KMS-11 (cell line): ENCODE measurements around the gene PCDH7.

Experiments
- H2AFZ ChIP-seq: fragments of 200-600 bp; sonication (generic); 2 replicates; pipeline ENCODE4 v1.6.1; 2016; ENCODE audit warnings: antibody characterized with exemption, mixed run types, low read depth
- H3K27ac ChIP-seq: fragments of 200-600 bp; sonication (generic); 2 replicates; pipeline ENCODE4 v1.6.1; 2016; ENCODE audit warnings: mild to moderate bottlenecking, mixed run types
- H3K27me3 ChIP-seq: fragments of 200-600 bp; sonication (generic); 2 replicates; pipeline ENCODE4 v1.6.1; 2017; ENCODE audit warnings: mild to moderate bottlenecking, low read depth, mixed run types, moderate library complexity; ENCODE audit not compliant: insufficient read depth
- H3K36me3 ChIP-seq: fragments of 200-600 bp; sonication (generic); 2 replicates; pipeline ENCODE4 v1.6.1; 2017; ENCODE audit warnings: mild to moderate bottlenecking, mixed run types; ENCODE audit not compliant: insufficient read depth
- H3K4me1 ChIP-seq: fragments of 200-600 bp; sonication (generic); 2 replicates; pipeline ENCODE4 v1.6.1; 2016; ENCODE audit warnings: mild to moderate bottlenecking, low read depth, mixed run types; ENCODE audit not compliant: poor library complexity, severe bottlenecking
- H3K4me2 ChIP-seq: fragments of 200-600 bp; sonication (generic); 2 replicates; pipeline ENCODE4 v1.7.0; 2016; ENCODE audit warnings: mild to moderate bottlenecking, mixed run types
- H3K4me3 ChIP-seq: fragments of 200-600 bp; sonication (generic); IDR thresholded peaks from 2 replicates; pipeline ENCODE4 v1.6.1; 2017; ENCODE audit warnings: low read depth, low read length, mixed read lengths; ENCODE audit not compliant: insufficient read depth
- H3K79me2 ChIP-seq: fragments of 200-600 bp; sonication (generic); 2 replicates; pipeline ENCODE4 v1.6.1; 2016; ENCODE audit warnings: low read depth, mixed run types; ENCODE audit not compliant: insufficient read depth
- H3K9ac ChIP-seq: fragments of 200-600 bp; sonication (generic); 2 replicates; pipeline ENCODE4 v1.6.1; 2016; ENCODE audit warnings: mild to moderate bottlenecking, mixed run types
- H4K20me1 ChIP-seq: fragments of 200-600 bp; sonication (generic); 2 replicates; pipeline ENCODE4 v1.6.1; 2016; ENCODE audit warnings: mild to moderate bottlenecking, mixed run types; ENCODE audit not compliant: insufficient read depth
- CTCF ChIP-seq: fragments of 200-600 bp; sonication (generic); conservative IDR thresholded peaks from 2 replicates; pipeline ENCODE4 v1.6.1; 2017; ENCODE audit warnings: low read depth, mild to moderate bottlenecking, antibody characterized with exemption, low read length, moderate library complexity, mixed read lengths

The PCDH7 gene

GRCh38 chr4:30720021-30720660 is at the start of gene PCDH7:
TSS of gene PCDH7 (plus strand) at chr4:30720369. CDS start at chr4:30721423, 1,054 bp downstream.
- Histone ChIP-seq H3K79me2 (no peaks in the 10 kb centered on the region), H4K20me1 (no peaks in the 10 kb centered on the region), H3K9ac (no peak within 1 kb of the TSS), H3K4me3 (no peak within 1 kb of the TSS), H3K4me2 (peak within 1 kb of the TSS; percentile 86), H2AFZ (peak within 1 kb of the TSS; percentile 86), H3K36me3 (no peaks in the 10 kb centered on the region), H3K27me3 (no peaks in the 10 kb centered on the region), H3K4me1 (peaks cover 6% of the 10 kb centered on the region), H3K27ac (no peak within 1 kb of the TSS)
- no peak for TF ChIP-seq CTCF

- Histone ChIP-seq H3K36me3 (no peaks in the 10 kb centered on the region), H3K4me3 (no peak overlapping the region), H4K20me1 (no peaks in the 10 kb centered on the region), H2AFZ (no peak overlapping the region), H3K4me1 (no peaks in the 10 kb centered on the region), H3K27ac (no peak overlapping the region), H3K79me2 (no peaks in the 10 kb centered on the region), H3K27me3 (no peaks in the 10 kb centered on the region), H3K4me2 (no peak overlapping the region), H3K9ac (no peak overlapping the region)
- no peak for TF ChIP-seq CTCF
Measured at GRCh38 chr4:30671926-30672448, 48.2 kb upstream of the PCDH7 start.

GRCh38 chr4:30696191-30696590 is 24.0 kb upstream of the PCDH7 start:
- Histone ChIP-seq H3K4me3 (no peak overlapping the region), H3K9ac (no peak overlapping the region), H3K27me3 (no peaks in the 10 kb centered on the region), H3K4me1 (no peaks in the 10 kb centered on the region), H4K20me1 (no peaks in the 10 kb centered on the region), H3K27ac (no peak overlapping the region), H2AFZ (no peak overlapping the region), H3K79me2 (no peaks in the 10 kb centered on the region), H3K36me3 (no peaks in the 10 kb centered on the region), H3K4me2 (no peak overlapping the region)
- TF ChIP-seq CTCF: no peak

GRCh38 chr4:30714408-30715031 is 5.6 kb upstream of the PCDH7 start:
- Histone ChIP-seq H4K20me1 (no peaks in the 10 kb centered on the region), H2AFZ (no peak overlapping the region), H3K4me3 (no peak overlapping the region), H3K27me3 (no peaks in the 10 kb centered on the region), H3K4me1 (peaks cover 6% of the 10 kb centered on the region), H3K79me2 (no peaks in the 10 kb centered on the region), H3K27ac (no peak overlapping the region), H3K36me3 (no peaks in the 10 kb centered on the region), H3K9ac (no peak overlapping the region), H3K4me2 (no peak overlapping the region)
- TF ChIP-seq CTCF: peak; percentile 64
